Endothelial cell of umbilical vein (primary cell): Measurements from ENCODE around the gene SAP30L. TPM values are rescaled to one million over a fixed set of nuclear protein-coding genes. Genes with fewer than 3 reads are reported as not detected.

Experiments used
- BruUV-seq: library from RNA; stranded (reverse); fragments of 400-500 nt; replicated peaks from 2 replicates; lab custom pipeline; 2021; lab: Mats Ljungman, UMichigan
- CTCF ChIA-PET: fragments of 300-600, 350-600 bp; sonication (Branson Sonifier 250); formaldehyde crosslinking; loops from one replicate; lab custom pipeline; 2021; ENCODE audit warnings: antibody characterized with exemption, inconsistent platforms; lab: Charles Lee
- POLR2A ChIA-PET: fragments of 300-600, 350-600 bp; sonication (Branson Sonifier 250); formaldehyde crosslinking; loops from one replicate; lab custom pipeline; 2021; ENCODE audit warnings: antibody characterized with exemption, inconsistent platforms; lab: Charles Lee
- DNase-seq: peaks from one replicate; pipeline ENCODE4 v3.0.0-alpha.2; 2011; ENCODE audit warnings: low read depth, low spot score
- FAIRE-seq: peaks from 2 replicates; lab custom pipeline; 2011; peaks lifted over from hg19 to GRCh38; lab: Jason Lieb, UNC
- H2AFZ ChIP-seq: 2 replicates; pipeline ENCODE4 v1.6.0; 2012; ENCODE audit warnings: low read depth, low read length, control low read depth, inconsistent platforms
- H3K27ac ChIP-seq: 2 replicates; pipeline ENCODE4 v1.5.1; 2011; ENCODE audit warnings: low read depth, mild to moderate bottlenecking, control low read depth, low read length, moderate library complexity; ENCODE audit not compliant: insufficient read depth
- H3K27me3 ChIP-seq, 2 experiments: 2 replicates each; pipeline versions ENCODE4 v1.6.0 to v1.6.1; 2011; ENCODE audit warnings: low read length in 2 of 2, mixed read lengths in 1 of 2; ENCODE audit not compliant: control insufficient read depth in 2 of 2, insufficient read depth in 2 of 2
- H3K36me3 ChIP-seq, 2 experiments: 2 replicates in 1 of 2; 3 replicates in 1 of 2; pipeline ENCODE4 v1.5.1; 2011; ENCODE audit warnings: low read length in 2 of 2, mild to moderate bottlenecking in 1 of 2, moderate library complexity in 1 of 2; ENCODE audit not compliant: control insufficient read depth in 2 of 2, insufficient read depth in 2 of 2; ENCODE audit errors: extremely low read depth in 1 of 2
- H3K4me1 ChIP-seq: 3 replicates; pipeline ENCODE4 v1.5.1; 2011; ENCODE audit warnings: mild to moderate bottlenecking, low read length; ENCODE audit not compliant: control insufficient read depth, insufficient read depth; ENCODE audit errors: extremely low read depth
- H3K4me2 ChIP-seq: 2 replicates; pipeline ENCODE4 v1.6.1; 2011; ENCODE audit warnings: low read length, control low read depth, mixed read lengths; ENCODE audit not compliant: insufficient read depth
- H3K4me3 ChIP-seq, 3 experiments: fragments of 200-600 bp in 1 of 3; sonication (generic), shearing (Covaris generic) in 1 of 3; replicated peaks in 1 of 3; 2 replicates each; pipeline ENCODE4 v1.5.1; 2011 to 2016; ENCODE audit warnings: control low read depth in 3 of 3, low read length in 3 of 3, mild to moderate bottlenecking in 2 of 3, inconsistent platforms in 1 of 3, low read depth in 1 of 3, moderate library complexity in 1 of 3; ENCODE audit not compliant: insufficient read depth in 1 of 3
- H3K79me2 ChIP-seq: 2 replicates; pipeline ENCODE4 v1.6.0; 2012; ENCODE audit warnings: low read length, inconsistent platforms; ENCODE audit not compliant: control insufficient read depth, insufficient read depth
- H3K9ac ChIP-seq: replicated peaks from 2 replicates; pipeline ENCODE3; 2011; ENCODE audit warnings: low read length, control low read depth; ENCODE audit not compliant: insufficient read depth; ENCODE audit errors: extremely low read depth
- H3K9me1 ChIP-seq: replicated peaks from 3 replicates; pipeline ENCODE4 v1.6.0; 2011; ENCODE audit warnings: mild to moderate bottlenecking, low read length; ENCODE audit not compliant: control insufficient read depth, insufficient read depth; ENCODE audit errors: extremely low read depth
- H3K9me3 ChIP-seq: replicated peaks from 2 replicates; pipeline ENCODE4 v1.5.1; 2012; ENCODE audit warnings: low read length, inconsistent platforms; ENCODE audit not compliant: control insufficient read depth, insufficient read depth
- H4K20me1 ChIP-seq: replicated peaks from 2 replicates; pipeline ENCODE3; 2011; ENCODE audit warnings: mild to moderate bottlenecking, low read length; ENCODE audit not compliant: control insufficient read depth, insufficient read depth; ENCODE audit errors: extremely low read depth
- EZH2 ChIP-seq: IDR thresholded peaks from 2 replicates; pipeline ENCODE4 v1.6.1; 2012; ENCODE audit warnings: borderline replicate concordance, low read depth, mild to moderate bottlenecking, moderate library complexity, low read length, inconsistent platforms; ENCODE audit not compliant: severe bottlenecking
- FOS ChIP-seq: IDR thresholded peaks from 2 replicates; pipeline ENCODE4 v1.6.1; 2011; ENCODE audit warnings: mild to moderate bottlenecking, low read length, moderate library complexity, borderline replicate concordance; ENCODE audit not compliant: insufficient read depth
- GATA2 ChIP-seq: IDR thresholded peaks from 2 replicates; pipeline ENCODE4 v1.7.0; 2011; ENCODE audit warnings: low read depth, mild to moderate bottlenecking, moderate library complexity, mixed read lengths, low read length; ENCODE audit not compliant: insufficient read length, insufficient read depth
- JUN ChIP-seq: IDR thresholded peaks from 2 replicates; pipeline ENCODE4 v1.6.1; 2011; ENCODE audit warnings: borderline replicate concordance, low read depth; ENCODE audit not compliant: insufficient read length, insufficient read depth
- MYC ChIP-seq: IDR thresholded peaks from one replicate; pipeline ENCODE4 v1.6.1; 2011; ENCODE audit warnings: mild to moderate bottlenecking, low read depth, low read length
- POLR2A ChIP-seq: IDR thresholded peaks from 2 replicates; pipeline ENCODE4 v1.6.1; 2012; ENCODE audit warnings: low read depth, mild to moderate bottlenecking, control low read depth, low read length
- dilution Hi-C: fragments of 300-500 bp; cut with MboI; formaldehyde crosslinking; loops from one replicate; pipeline ENCODE4 v1.15.0; 2019; ENCODE audit warnings: low sequenced_read_pairs; ENCODE audit not compliant: extremely low pct_ligation_motif_present
- intact Hi-C: fragments of 100-400 bp; cut with micrococcal nuclease; formaldehyde crosslinking; loops from one replicate; pipeline ENCODE4 v1.10.0; 2022
- polyA plus RNA-seq, 4 experiments: library from polyadenylated mRNA; depleted of rRNA in 3 of 4; stranded (reverse) in 3 of 4; unstranded in 1 of 4; fragments of >200 nt; gene quantifications; 2 replicates each; pipeline versions ENCODE4 v1.2.1 to v1.2.3, GENCODE V29; 2011 to 2012; ENCODE audit warnings: missing spikeins in 1 of 4
- total RNA-seq: library from RNA; stranded (reverse); gene quantifications from 2 replicates; pipeline ENCODE4 v1.2.3, GENCODE V29; 2021
- TF ChIP-seq, protein P1 (sequence below), 2 donors: IDR thresholded peaks; 1 replicate in 1 of 2; 2 replicates in 1 of 2; pipeline ENCODE4 v1.5.1; 2011; ENCODE audit warnings: low read length in 2 of 2, mild to moderate bottlenecking in 2 of 2, moderate library complexity in 2 of 2, control low read depth in 1 of 2, inconsistent platforms in 1 of 2, low read depth in 1 of 2; ENCODE audit not compliant: insufficient read depth in 1 of 2; ENCODE audit errors: extremely low read depth in 1 of 2

Gene SAP30L
- total and polyA plus RNA-seq, 2 donors (not counting 3 experiments of a cell fraction or from before 2014, with no cell fraction given): 18.1 to 37.8 TPM

- H3K27ac ChIP-seq: no peak overlapping the region
- TF ChIP-seq POLR2A: no peak
- TF ChIP-seq, protein P1, sequence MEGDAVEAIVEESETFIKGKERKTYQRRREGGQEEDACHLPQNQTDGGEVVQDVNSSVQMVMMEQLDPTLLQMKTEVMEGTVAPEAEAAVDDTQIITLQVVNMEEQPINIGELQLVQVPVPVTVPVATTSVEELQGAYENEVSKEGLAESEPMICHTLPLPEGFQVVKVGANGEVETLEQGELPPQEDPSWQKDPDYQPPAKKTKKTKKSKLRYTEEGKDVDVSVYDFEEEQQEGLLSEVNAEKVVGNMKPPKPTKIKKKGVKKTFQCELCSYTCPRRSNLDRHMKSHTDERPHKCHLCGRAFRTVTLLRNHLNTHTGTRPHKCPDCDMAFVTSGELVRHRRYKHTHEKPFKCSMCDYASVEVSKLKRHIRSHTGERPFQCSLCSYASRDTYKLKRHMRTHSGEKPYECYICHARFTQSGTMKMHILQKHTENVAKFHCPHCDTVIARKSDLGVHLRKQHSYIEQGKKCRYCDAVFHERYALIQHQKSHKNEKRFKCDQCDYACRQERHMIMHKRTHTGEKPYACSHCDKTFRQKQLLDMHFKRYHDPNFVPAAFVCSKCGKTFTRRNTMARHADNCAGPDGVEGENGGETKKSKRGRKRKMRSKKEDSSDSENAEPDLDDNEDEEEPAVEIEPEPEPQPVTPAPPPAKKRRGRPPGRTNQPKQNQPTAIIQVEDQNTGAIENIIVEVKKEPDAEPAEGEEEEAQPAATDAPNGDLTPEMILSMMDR (IDR thresholded peaks at IDR 0.05; ENCODE audit: extremely low read depth in 1 of 2, insufficient read depth in 1 of 2, low read depth in 1 of 2, low read length in 2 of 2): no peak
- TF ChIP-seq JUN: no peak
- no peak for TF ChIP-seq MYC
- no peak for TF ChIP-seq FOS
- TF ChIP-seq GATA2: no peak
- TF ChIP-seq EZH2: peak; percentile 92
- DNase-seq (no peak), FAIRE-seq (no peak)
- BruUV-seq: no TSS peak
- no peak overlapping the region for H2AFZ ChIP-seq
- POLR2A ChIA-PET: no interaction called here
- H3K4me1 ChIP-seq: no peaks in the 10 kb centered on the region
- H3K4me2 ChIP-seq: no peak overlapping the region
- dilution Hi-C loops: no loop called here
- H4K20me1 ChIP-seq: no peaks in the 10 kb centered on the region
- peaks cover 78 to 86% of the 10 kb centered on the region in 2 experiments for H3K27me3 ChIP-seq
- H3K9me3 ChIP-seq: no peaks in the 10 kb centered on the region
- intact Hi-C loops: no loop called here
- no peaks in the 10 kb centered on the region for H3K36me3 ChIP-seq
- no peak overlapping the region for H3K9ac ChIP-seq
- CTCF ChIA-PET: interaction anchor here (1.3 to 1.5 kb wide), 2 partner anchors 140 to 498 kb away, joined by 3 read pairs; no protein-coding TSS in a partner anchor
- no peak overlapping the region for H3K4me3 ChIP-seq
- no peaks in the 10 kb centered on the region for H3K9me1 ChIP-seq
- H3K79me2 ChIP-seq: no peaks in the 10 kb centered on the region
Measured at GRCh38 chr5:154472871-154473580, 27.2 kb downstream of the SAP30L start.
